Measurements from ENCODE around the gene LRP1B.

DNA sequence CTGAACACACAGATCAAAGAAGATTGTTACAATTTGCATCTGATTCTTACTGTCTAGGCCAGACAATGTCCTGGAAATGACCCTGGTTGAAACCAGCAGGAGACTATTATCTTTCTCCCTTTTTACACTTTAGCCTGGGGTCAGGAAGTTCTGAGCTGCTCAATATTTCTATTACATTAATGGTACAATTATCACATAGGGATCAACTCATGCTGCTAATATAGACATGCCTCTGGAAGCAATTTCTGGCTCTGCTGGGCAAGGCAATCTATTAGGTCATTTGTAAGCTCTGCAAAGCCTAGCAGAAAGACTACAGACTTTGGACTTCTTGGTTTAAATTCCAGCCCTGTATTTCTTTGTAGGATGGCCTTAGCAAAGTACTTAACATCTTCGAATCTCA lies 205.3 kb downstream of the LRP1B start:
- TF ChIP-seq, protein P1, sequence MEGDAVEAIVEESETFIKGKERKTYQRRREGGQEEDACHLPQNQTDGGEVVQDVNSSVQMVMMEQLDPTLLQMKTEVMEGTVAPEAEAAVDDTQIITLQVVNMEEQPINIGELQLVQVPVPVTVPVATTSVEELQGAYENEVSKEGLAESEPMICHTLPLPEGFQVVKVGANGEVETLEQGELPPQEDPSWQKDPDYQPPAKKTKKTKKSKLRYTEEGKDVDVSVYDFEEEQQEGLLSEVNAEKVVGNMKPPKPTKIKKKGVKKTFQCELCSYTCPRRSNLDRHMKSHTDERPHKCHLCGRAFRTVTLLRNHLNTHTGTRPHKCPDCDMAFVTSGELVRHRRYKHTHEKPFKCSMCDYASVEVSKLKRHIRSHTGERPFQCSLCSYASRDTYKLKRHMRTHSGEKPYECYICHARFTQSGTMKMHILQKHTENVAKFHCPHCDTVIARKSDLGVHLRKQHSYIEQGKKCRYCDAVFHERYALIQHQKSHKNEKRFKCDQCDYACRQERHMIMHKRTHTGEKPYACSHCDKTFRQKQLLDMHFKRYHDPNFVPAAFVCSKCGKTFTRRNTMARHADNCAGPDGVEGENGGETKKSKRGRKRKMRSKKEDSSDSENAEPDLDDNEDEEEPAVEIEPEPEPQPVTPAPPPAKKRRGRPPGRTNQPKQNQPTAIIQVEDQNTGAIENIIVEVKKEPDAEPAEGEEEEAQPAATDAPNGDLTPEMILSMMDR (IDR thresholded peaks at IDR 0.05; ENCODE audit: low read depth, low read length, missing input control) = no peak
- no peak for TF ChIP-seq FOXA1 (IDR thresholded peaks at IDR 0.05)
- no peak for TF ChIP-seq HNF4G (IDR thresholded peaks at IDR 0.05)
- TF ChIP-seq, protein P2, sequence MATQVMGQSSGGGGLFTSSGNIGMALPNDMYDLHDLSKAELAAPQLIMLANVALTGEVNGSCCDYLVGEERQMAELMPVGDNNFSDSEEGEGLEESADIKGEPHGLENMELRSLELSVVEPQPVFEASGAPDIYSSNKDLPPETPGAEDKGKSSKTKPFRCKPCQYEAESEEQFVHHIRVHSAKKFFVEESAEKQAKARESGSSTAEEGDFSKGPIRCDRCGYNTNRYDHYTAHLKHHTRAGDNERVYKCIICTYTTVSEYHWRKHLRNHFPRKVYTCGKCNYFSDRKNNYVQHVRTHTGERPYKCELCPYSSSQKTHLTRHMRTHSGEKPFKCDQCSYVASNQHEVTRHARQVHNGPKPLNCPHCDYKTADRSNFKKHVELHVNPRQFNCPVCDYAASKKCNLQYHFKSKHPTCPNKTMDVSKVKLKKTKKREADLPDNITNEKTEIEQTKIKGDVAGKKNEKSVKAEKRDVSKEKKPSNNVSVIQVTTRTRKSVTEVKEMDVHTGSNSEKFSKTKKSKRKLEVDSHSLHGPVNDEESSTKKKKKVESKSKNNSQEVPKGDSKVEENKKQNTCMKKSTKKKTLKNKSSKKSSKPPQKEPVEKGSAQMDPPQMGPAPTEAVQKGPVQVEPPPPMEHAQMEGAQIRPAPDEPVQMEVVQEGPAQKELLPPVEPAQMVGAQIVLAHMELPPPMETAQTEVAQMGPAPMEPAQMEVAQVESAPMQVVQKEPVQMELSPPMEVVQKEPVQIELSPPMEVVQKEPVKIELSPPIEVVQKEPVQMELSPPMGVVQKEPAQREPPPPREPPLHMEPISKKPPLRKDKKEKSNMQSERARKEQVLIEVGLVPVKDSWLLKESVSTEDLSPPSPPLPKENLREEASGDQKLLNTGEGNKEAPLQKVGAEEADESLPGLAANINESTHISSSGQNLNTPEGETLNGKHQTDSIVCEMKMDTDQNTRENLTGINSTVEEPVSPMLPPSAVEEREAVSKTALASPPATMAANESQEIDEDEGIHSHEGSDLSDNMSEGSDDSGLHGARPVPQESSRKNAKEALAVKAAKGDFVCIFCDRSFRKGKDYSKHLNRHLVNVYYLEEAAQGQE (IDR thresholded peaks at IDR 0.05) = no peak
- no peak for TF ChIP-seq YY1 (IDR thresholded peaks at IDR 0.05)
- TF ChIP-seq, protein P3, sequence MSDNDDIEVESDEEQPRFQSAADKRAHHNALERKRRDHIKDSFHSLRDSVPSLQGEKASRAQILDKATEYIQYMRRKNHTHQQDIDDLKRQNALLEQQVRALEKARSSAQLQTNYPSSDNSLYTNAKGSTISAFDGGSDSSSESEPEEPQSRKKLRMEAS (IDR thresholded peaks at IDR 0.05) = no peak
